Measurements from ENCODE around the gene MOSMO.

DNA sequence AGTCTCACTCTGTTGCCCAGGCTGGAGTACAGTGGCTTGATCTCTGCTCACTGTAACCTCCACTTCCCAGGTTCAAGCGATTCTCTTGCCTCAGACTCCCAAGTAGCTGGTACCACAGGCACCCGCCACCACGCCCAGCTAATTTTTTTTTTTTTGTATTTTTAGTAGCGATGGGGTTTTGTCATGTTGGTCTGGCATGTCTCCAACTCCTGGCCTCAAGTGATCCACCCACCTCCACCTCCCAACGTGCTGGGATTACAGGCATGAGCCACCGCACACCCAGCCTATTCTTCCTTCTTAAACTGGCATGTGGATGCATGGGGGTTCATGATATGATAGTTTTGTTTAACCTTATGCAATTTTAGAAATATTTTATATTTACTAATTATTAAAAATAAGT lies 45.1 kb downstream of the MOSMO start:
- TF ChIP-seq, protein P1, sequence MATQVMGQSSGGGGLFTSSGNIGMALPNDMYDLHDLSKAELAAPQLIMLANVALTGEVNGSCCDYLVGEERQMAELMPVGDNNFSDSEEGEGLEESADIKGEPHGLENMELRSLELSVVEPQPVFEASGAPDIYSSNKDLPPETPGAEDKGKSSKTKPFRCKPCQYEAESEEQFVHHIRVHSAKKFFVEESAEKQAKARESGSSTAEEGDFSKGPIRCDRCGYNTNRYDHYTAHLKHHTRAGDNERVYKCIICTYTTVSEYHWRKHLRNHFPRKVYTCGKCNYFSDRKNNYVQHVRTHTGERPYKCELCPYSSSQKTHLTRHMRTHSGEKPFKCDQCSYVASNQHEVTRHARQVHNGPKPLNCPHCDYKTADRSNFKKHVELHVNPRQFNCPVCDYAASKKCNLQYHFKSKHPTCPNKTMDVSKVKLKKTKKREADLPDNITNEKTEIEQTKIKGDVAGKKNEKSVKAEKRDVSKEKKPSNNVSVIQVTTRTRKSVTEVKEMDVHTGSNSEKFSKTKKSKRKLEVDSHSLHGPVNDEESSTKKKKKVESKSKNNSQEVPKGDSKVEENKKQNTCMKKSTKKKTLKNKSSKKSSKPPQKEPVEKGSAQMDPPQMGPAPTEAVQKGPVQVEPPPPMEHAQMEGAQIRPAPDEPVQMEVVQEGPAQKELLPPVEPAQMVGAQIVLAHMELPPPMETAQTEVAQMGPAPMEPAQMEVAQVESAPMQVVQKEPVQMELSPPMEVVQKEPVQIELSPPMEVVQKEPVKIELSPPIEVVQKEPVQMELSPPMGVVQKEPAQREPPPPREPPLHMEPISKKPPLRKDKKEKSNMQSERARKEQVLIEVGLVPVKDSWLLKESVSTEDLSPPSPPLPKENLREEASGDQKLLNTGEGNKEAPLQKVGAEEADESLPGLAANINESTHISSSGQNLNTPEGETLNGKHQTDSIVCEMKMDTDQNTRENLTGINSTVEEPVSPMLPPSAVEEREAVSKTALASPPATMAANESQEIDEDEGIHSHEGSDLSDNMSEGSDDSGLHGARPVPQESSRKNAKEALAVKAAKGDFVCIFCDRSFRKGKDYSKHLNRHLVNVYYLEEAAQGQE (IDR thresholded peaks at IDR 0.05; ENCODE audit: low read depth), result no peak
- no peak for TF ChIP-seq ZNF274 (IDR thresholded peaks at IDR 0.05; ENCODE audit: low read depth, low read length)
